Gastrocnemius medialis (tissue), 4 donors: Measurements from ENCODE around the gene UTS2. TPM values are rescaled to one million over a fixed set of nuclear protein-coding genes. Genes with fewer than 3 reads are reported as not detected.

Experiments used
- ATAC-seq, 2 donors: fragments of 150-250 bp; one replicate each; pipeline ENCODE4 v1.9.1; 2016
- DNase-seq, 2 donors: peaks; one replicate each; pipeline ENCODE4 v3.0.0-alpha.2; 2019
- H3K27ac ChIP-seq, 4 donors: fragments of 200-600 bp; sonication (generic); 1 replicate in 1 of 4; 2 replicates in 3 of 4; pipeline ENCODE4 v1.5.1; 2016 to 2018; ENCODE audit warnings: mild to moderate bottlenecking in 2 of 4, moderate library complexity in 1 of 4
- H3K27me3 ChIP-seq, 3 donors: fragments of 200-600 bp; sonication (generic) in 2 of 3; 1 replicate in 1 of 3; 2 replicates in 2 of 3; pipeline versions ENCODE4 v1.5.1 to v1.6.0; 2016 to 2019; ENCODE audit warnings: mild to moderate bottlenecking in 1 of 3, moderate library complexity in 1 of 3
- H3K36me3 ChIP-seq, 2 donors: fragments of 200-600 bp; sonication (generic) in 1 of 2; one replicate each; pipeline ENCODE4 v1.5.1; 2017 to 2018
- H3K4me1 ChIP-seq, 2 donors: fragments of 200-600 bp; sonication (generic) in 1 of 2; one replicate each; pipeline ENCODE4 v1.5.1; 2016 to 2017; ENCODE audit warnings: mild to moderate bottlenecking in 2 of 2
- H3K4me3 ChIP-seq, 4 donors: fragments of 200-600 bp; sonication (generic) in 3 of 4; 1 replicate in 1 of 4; 2 replicates in 3 of 4; pipeline ENCODE4 v1.5.1; 2016 to 2019; ENCODE audit warnings: mild to moderate bottlenecking in 2 of 4
- H3K9me3 ChIP-seq, 3 donors: fragments of 200-600 bp; sonication (generic) in 2 of 3; 1 replicate in 1 of 3; 2 replicates in 2 of 3; pipeline ENCODE4 v1.5.1; 2016 to 2019
- POLR2A ChIP-seq, 2 donors: fragments of 450-650 bp; IDR thresholded peaks; one replicate each; pipeline ENCODE4 v1.6.1; 2017; ENCODE audit warnings: antibody characterized with exemption in 2 of 2, mild to moderate bottlenecking in 2 of 2, moderate library complexity in 2 of 2
- in situ Hi-C, 4 donors: fragments of 200-750 bp; cut with MboI; loops; one replicate each; pipeline versions ENCODE4 v1.15.0 to v1.8.0; 2017; ENCODE audit warnings: low sequenced_read_pairs in 4 of 4
- intact Hi-C: fragments of 100-400 bp; cut with DNase I; formaldehyde crosslinking; loops from one replicate; pipeline ENCODE4 v1.15.1; 2023; ENCODE audit warnings: low total_unique reads
- total RNA-seq, 4 donors: library from RNA; depleted of rRNA; stranded (reverse); fragments of >200 nt; gene quantifications; one replicate each; pipeline versions ENCODE4 v1.1.0 to v1.2.3, GENCODE V29; 2016
- TF ChIP-seq, protein P1 (sequence below), 5 experiments: fragments of 450-650 bp in 3 of 5; fragments of 200-600 bp in 2 of 5; sonication (generic) in 2 of 5; IDR thresholded peaks in 4 of 5; conservative IDR thresholded peaks in 1 of 5; 1 replicate in 4 of 5; 2 replicates in 1 of 5; pipeline ENCODE4 v1.5.1; 2016 to 2019; ENCODE audit warnings: antibody characterized with exemption in 5 of 5, mild to moderate bottlenecking in 3 of 5, moderate library complexity in 3 of 5

The UTS2 gene
- total RNA-seq, 4 donors from 2014 or later, result not detected

DNA sequence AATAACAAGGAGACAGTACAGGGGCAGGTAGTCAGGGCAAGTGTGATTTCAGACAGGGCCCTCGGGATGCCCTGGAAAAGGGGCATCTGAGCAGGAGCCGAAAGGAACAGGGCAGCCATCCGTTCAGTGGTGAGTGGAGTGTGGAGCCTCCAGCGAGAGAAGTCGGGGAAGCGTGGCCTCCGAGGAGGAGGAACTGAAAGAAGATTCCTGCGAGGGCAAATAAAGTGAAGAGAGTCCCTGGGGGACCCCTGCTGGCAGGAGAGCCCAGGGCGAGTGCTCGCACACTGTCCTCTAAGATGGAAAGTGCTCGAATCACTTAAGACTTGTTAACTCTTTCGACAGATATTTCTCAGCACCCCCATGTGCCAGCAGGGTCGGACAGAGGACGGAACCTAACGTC is 3.5 kb upstream of the UTS2 start:
- TF ChIP-seq, protein P1, sequence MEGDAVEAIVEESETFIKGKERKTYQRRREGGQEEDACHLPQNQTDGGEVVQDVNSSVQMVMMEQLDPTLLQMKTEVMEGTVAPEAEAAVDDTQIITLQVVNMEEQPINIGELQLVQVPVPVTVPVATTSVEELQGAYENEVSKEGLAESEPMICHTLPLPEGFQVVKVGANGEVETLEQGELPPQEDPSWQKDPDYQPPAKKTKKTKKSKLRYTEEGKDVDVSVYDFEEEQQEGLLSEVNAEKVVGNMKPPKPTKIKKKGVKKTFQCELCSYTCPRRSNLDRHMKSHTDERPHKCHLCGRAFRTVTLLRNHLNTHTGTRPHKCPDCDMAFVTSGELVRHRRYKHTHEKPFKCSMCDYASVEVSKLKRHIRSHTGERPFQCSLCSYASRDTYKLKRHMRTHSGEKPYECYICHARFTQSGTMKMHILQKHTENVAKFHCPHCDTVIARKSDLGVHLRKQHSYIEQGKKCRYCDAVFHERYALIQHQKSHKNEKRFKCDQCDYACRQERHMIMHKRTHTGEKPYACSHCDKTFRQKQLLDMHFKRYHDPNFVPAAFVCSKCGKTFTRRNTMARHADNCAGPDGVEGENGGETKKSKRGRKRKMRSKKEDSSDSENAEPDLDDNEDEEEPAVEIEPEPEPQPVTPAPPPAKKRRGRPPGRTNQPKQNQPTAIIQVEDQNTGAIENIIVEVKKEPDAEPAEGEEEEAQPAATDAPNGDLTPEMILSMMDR (IDR thresholded peaks at IDR 0.05 in 4 of 5, conservative IDR thresholded peaks at IDR 0.05 in 1 of 5), result no peak
- TF ChIP-seq POLR2A (IDR thresholded peaks at IDR 0.05), result no peak
- no peak overlapping the region for H3K4me3 ChIP-seq
- H3K36me3 ChIP-seq, result no peaks in the 10 kb centered on the region
- no peak overlapping the region for H3K27ac ChIP-seq
- H3K4me1 ChIP-seq, result no peaks in the 10 kb centered on the region
- intact Hi-C loops, result no loop called here
- ATAC-seq (no peak), DNase-seq (no peak)
- H3K27me3 ChIP-seq, result no peaks in the 10 kb centered on the region
- in situ Hi-C loops, result no loop called here
- H3K9me3 ChIP-seq, result no peaks in the 10 kb centered on the region

DNA sequence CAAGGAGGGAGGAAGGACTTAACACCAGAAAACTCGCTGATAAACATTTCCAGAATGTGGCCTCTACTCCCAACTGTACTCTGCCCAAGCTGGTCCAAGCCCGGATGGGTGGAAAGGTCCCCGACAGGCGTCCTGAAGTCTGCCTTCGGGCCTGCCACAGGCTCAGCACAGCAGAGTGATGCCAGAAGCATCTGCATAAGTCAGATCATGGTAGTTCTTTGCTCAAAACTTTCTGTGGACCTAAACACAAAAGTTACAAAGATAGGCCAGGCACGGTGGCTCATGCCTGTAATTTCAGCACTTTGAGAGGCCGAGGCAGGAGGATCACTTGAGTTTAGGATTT is 790 bp upstream of the UTS2 start:
- H3K27ac ChIP-seq, result no peak overlapping the region
- TF ChIP-seq POLR2A (IDR thresholded peaks at IDR 0.05), result no peak
- TF ChIP-seq, protein P1 (IDR thresholded peaks at IDR 0.05 in 4 of 5, conservative IDR thresholded peaks at IDR 0.05 in 1 of 5), result no peak
- no peak overlapping the region for H3K4me3 ChIP-seq
- ATAC-seq (no peak), DNase-seq (no peak)
- no peaks in the 10 kb centered on the region for H3K36me3 ChIP-seq
- no peaks in the 10 kb centered on the region for H3K27me3 ChIP-seq
- in situ Hi-C loops, result no loop called here
- intact Hi-C loops, result no loop called here
- H3K9me3 ChIP-seq, result no peaks in the 10 kb centered on the region
- H3K4me1 ChIP-seq, result no peaks in the 10 kb centered on the region

DNA sequence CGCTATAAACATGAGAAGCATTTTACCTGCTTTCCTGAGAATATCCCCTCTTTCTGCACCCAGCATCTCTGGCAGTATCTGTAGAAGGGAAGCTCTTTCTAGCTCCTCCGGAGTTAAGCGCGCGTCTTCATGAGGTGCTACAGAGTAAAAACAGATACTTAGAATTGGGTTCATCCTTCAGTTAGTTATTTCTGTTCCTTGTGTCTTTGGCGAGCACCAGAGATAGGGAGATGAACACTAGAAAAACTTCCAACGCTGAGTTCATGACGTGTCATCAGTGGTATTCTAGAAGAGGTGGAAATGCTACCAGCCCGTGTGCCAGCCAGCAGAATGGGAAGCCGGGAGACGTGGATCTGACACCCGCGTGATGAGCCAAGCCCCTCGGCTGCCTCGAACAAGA is 2.1 kb downstream of the UTS2 start:
- ATAC-seq (no peak), DNase-seq (no peak)
- no peak for TF ChIP-seq POLR2A (IDR thresholded peaks at IDR 0.05)
- TF ChIP-seq, protein P1 (IDR thresholded peaks at IDR 0.05 in 4 of 5, conservative IDR thresholded peaks at IDR 0.05 in 1 of 5), result no peak
- Histone ChIP-seq H3K27ac (no peak overlapping the region), H3K4me1 (no peaks in the 10 kb centered on the region), H3K9me3 (no peaks in the 10 kb centered on the region), H3K4me3 (no peak overlapping the region), H3K27me3 (no peaks in the 10 kb centered on the region), H3K36me3 (no peaks in the 10 kb centered on the region)
- intact Hi-C loops (no loop called here), in situ Hi-C loops (no loop called here)

DNA sequence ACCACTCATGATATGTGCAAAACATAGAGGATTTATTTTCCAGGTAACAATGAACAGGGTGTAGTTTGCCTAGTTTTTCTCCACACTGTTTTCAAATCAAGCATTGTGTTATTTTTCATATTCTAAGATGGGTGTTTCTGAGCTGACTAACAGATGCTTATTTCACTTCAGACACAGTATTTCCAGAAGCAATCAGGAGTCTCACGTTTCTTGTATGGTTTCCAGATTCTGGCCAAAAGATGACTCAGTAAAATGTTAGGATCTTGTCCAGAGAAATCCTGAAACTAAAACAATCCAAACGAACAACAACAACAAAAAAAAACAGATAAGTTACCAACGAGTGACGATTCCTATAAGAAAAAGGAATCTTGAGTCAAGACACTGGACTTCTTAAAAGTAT is 5.3 kb downstream of the UTS2 start:
- DNase-seq, result no peak
- peaks cover 4 to 12% of the 10 kb centered on the region in 2 donors for H3K36me3 ChIP-seq
- in situ Hi-C loops, result no loop called here
- intact Hi-C loops, result no loop called here
- H3K4me3 ChIP-seq, result no peak overlapping the region
- H3K27me3 ChIP-seq, result no peaks in the 10 kb centered on the region
- no peak for TF ChIP-seq POLR2A (IDR thresholded peaks at IDR 0.05)
- TF ChIP-seq, protein P1 (IDR thresholded peaks at IDR 0.05 in 4 of 5, conservative IDR thresholded peaks at IDR 0.05 in 1 of 5), result no peak
- no peaks in the 10 kb centered on the region for H3K9me3 ChIP-seq
- no peak for ATAC-seq
- no peaks in the 10 kb centered on the region for H3K4me1 ChIP-seq
- no peak overlapping the region for H3K27ac ChIP-seq

DNA sequence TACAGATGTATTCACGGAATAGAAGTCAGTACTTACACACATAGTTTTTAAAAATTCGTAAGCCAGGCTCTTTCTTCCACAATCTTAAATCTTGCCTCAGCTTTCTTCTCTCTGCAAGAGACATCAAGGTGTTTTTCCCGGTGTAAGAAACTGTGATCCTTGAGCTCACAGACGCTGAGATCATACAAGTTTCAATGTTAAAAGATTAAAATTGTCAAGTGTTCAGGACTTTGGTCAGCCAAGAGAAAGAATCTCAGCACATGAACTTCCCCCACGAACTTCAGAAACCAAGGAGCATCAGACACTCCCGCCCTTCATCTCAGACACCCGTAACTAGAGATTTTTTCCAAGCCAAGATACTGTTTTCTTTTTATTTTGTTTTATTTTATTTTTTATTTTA is 6.2 kb downstream of the UTS2 start:
- Histone ChIP-seq H3K27ac (no peak overlapping the region), H3K36me3 (peaks cover 4 to 18% of the 10 kb centered on the region in 2 donors), H3K4me3 (no peak overlapping the region), H3K4me1 (no peaks in the 10 kb centered on the region), H3K27me3 (no peaks in the 10 kb centered on the region), H3K9me3 (no peaks in the 10 kb centered on the region)
- no peak for DNase-seq
- no peak for ATAC-seq
- intact Hi-C loops (no loop called here), in situ Hi-C loops (no loop called here)
- no peak for TF ChIP-seq POLR2A (IDR thresholded peaks at IDR 0.05)
- TF ChIP-seq, protein P1 (IDR thresholded peaks at IDR 0.05 in 4 of 5, conservative IDR thresholded peaks at IDR 0.05 in 1 of 5), result no peak
